IPS DF 6.9 (cell line): Measurements from ENCODE around the gene APOBR.
"Not testable (repeated sequence)": the region's sequence is repeated elsewhere in the genome, so short reads cannot be mapped to it uniquely, and the experiment has no call there.

Source experiments
- DNase-seq: peaks from one replicate; pipeline ENCODE4 v3.0.0-alpha.2; 2013; ENCODE audit warnings: low read depth, low spot score
- H3K27ac ChIP-seq: one replicate; pipeline ENCODE4 v1.5.1; 2013; ENCODE audit warnings: low read length, control low read depth
- H3K27me3 ChIP-seq: 2 replicates; pipeline ENCODE4 v1.6.1; 2013; ENCODE audit warnings: mild to moderate bottlenecking, low read length; ENCODE audit not compliant: control insufficient read depth, insufficient read depth
- H3K36me3 ChIP-seq: 2 replicates; pipeline ENCODE4 v1.6.1; 2013; ENCODE audit warnings: low read length; ENCODE audit not compliant: control insufficient read depth, insufficient read depth
- H3K4me1 ChIP-seq: 2 replicates; pipeline ENCODE4 v1.6.1; 2013; ENCODE audit warnings: low read length; ENCODE audit not compliant: control insufficient read depth, insufficient read depth
- H3K4me3 ChIP-seq: 2 replicates; pipeline ENCODE4 v1.5.1; 2013; ENCODE audit warnings: mild to moderate bottlenecking, low read length
- H3K9me3 ChIP-seq: 2 replicates; pipeline ENCODE4 v1.6.1; 2013; ENCODE audit warnings: low read length, inconsistent platforms; ENCODE audit not compliant: control insufficient read depth, insufficient read depth
- WGBS: extraction: QIAGEN DNeasy Blood & Tissue Kit; methylation state at CpG from one replicate; pipeline ENCODE4 v1.1.7; 2013; ENCODE audit warnings: mixed read lengths, missing lambda C conversion rate; ENCODE audit not compliant: insufficient read length, insufficient coverage; 5-methylcytosine and 5-hydroxymethylcytosine counted together

Gene APOBR

GRCh38 chr16:28543072-28543471, 48.6 kb downstream of the APOBR start:
- no CpG with 5 or more reads among the region's 7 CpGs for WGBS
- Histone ChIP-seq H3K27me3 (no peaks in the 10 kb centered on the region), H3K4me1 (no peaks in the 10 kb centered on the region), H3K9me3 (no peaks in the 10 kb centered on the region), H3K4me3 (no peak overlapping the region), H3K36me3 (no peaks in the 10 kb centered on the region), H3K27ac (no peak overlapping the region)
- DNase-seq: no peak

- H3K27ac ChIP-seq: no peak overlapping the region
- H3K36me3 ChIP-seq: no peaks in the 10 kb centered on the region
- DNase-seq: no peak
- H3K4me1 ChIP-seq: no peaks in the 10 kb centered on the region
- H3K4me3 ChIP-seq: no peak overlapping the region
- H3K9me3 ChIP-seq: no peaks in the 10 kb centered on the region
- no peaks in the 10 kb centered on the region for H3K27me3 ChIP-seq
- WGBS: no CpG with 5 or more reads among the region's 3 CpGs
Observed at GRCh38 chr16:28544998-28545397, 50.6 kb downstream of the APOBR start.

- H3K36me3 ChIP-seq, H3K9me3 ChIP-seq, H3K4me3 ChIP-seq, H3K27ac ChIP-seq, DNase-seq, H3K27me3 ChIP-seq, H3K4me1 ChIP-seq: not testable (repeated sequence)
- no CpG with 5 or more reads among the region's 7 CpGs for WGBS
Observed at GRCh38 chr16:28545964-28546363, 51.5 kb downstream of the APOBR start.

- no CpG with 5 or more reads among the region's 7 CpGs for WGBS
- H3K27me3 ChIP-seq: no peaks in the 10 kb centered on the region
- H3K4me1 ChIP-seq: no peaks in the 10 kb centered on the region
- no peak overlapping the region for H3K4me3 ChIP-seq
- no peak for DNase-seq
- no peaks in the 10 kb centered on the region for H3K36me3 ChIP-seq
- H3K9me3 ChIP-seq: no peaks in the 10 kb centered on the region
- no peak overlapping the region for H3K27ac ChIP-seq
Observed at GRCh38 chr16:28546626-28547025, 52.2 kb downstream of the APOBR start.

- Histone ChIP-seq H3K9me3 (no peaks in the 10 kb centered on the region), H3K27me3 (no peaks in the 10 kb centered on the region), H3K27ac (no peak overlapping the region), H3K4me1 (no peaks in the 10 kb centered on the region), H3K4me3 (no peak overlapping the region), H3K36me3 (no peaks in the 10 kb centered on the region)
- WGBS: no CpG with 5 or more reads among the region's 14 CpGs
- no peak for DNase-seq
Observed at GRCh38 chr16:28548306-28548802, 53.9 kb downstream of the APOBR start.
